ENCODE data around the gene SH3RF2.

Gene SH3RF2

DNA sequence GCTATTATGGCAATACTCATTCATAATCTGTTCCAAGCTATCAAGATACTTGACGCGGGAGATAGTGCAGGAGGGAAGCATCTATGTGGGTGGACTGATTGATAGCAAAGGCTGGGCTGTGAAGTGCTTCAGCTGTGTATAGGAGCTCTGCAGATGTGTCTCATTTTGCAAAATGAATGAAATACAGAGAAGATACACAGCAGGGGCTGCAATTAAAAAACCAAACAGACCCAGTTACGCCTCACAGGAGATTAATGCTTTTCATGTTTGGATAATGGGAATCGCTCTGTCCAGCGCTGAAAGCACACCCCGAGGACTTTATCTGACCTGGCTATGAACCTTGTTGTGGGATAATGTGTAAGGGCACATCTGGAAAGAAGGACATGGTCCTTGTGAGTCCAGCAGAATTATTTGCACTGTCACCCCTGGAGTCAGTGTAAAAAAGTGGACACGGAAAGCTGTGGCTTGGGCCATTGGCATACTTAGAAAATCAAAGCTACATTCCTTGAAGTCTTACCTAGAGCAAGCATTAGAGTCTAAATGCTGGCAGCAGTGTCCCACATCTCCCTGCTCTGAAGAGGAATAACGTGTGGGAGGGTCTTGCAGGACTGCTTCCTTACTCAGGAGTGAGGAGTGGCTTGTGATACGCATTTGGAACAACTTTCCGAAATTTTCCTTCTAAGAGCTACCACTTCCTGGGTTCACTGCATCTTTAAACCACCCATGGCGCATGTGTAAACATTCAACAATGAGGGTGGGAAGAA is 2.6 kb downstream of the SH3RF2 start:
- CTCF ChIA-PET, result interaction anchor here (0.6 to 1.3 kb wide), 5 partner anchors 31 to 79 kb away, joined by 3 to 4 read pairs (median 3); no protein-coding TSS in a partner anchor
- TF ChIP-seq, protein P1, sequence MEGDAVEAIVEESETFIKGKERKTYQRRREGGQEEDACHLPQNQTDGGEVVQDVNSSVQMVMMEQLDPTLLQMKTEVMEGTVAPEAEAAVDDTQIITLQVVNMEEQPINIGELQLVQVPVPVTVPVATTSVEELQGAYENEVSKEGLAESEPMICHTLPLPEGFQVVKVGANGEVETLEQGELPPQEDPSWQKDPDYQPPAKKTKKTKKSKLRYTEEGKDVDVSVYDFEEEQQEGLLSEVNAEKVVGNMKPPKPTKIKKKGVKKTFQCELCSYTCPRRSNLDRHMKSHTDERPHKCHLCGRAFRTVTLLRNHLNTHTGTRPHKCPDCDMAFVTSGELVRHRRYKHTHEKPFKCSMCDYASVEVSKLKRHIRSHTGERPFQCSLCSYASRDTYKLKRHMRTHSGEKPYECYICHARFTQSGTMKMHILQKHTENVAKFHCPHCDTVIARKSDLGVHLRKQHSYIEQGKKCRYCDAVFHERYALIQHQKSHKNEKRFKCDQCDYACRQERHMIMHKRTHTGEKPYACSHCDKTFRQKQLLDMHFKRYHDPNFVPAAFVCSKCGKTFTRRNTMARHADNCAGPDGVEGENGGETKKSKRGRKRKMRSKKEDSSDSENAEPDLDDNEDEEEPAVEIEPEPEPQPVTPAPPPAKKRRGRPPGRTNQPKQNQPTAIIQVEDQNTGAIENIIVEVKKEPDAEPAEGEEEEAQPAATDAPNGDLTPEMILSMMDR (conservative IDR thresholded peaks at IDR 0.05; ENCODE audit: low read depth), result no peak
- POLR2A ChIA-PET (ENCODE audit: low non-redundant PET), result interaction anchor here (0.7 kb wide), 1 partner anchor 37 kb away, joined by 3 read pairs; no protein-coding TSS in a partner anchor
- DNase-seq (ENCODE audit: low spot score), result no peak
- H3K27ac ChIP-seq, result no peak overlapping the region

DNA sequence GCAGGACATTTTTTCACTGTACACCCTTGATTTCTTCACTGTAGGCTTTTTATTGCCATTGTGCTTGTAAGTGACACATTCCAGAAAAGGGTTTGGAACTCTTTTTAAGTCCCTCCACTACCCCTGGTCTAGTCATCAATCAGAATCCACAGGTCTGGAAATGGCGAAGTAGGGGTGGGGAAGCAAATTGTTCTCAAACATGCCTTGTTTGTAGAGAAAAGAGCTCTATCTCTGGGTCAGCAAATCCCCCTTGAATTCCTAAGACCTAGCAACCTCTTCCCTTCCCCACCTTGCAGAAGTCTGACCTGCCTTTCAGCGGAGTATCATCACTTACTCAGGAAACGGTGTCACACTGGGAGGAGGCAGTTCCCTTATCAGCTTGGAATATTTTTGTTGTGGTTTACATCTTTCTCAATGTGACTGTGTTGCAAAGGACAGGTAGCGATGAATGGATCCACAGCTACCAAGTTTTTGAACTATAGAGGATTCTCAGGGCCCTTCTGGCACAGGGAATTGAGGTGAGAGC is 3.2 kb downstream of the SH3RF2 start:
- ChIA-PET CTCF (interaction anchor here (0.6 to 0.9 kb wide), 3 partner anchors 36 to 79 kb away, joined by 3 to 4 read pairs (median 3); no protein-coding TSS in a partner anchor), POLR2A (ENCODE audit: low non-redundant PET) (interaction anchor here (0.7 kb wide), 2 partner anchors 29 to 36 kb away, joined by 3 read pairs; no protein-coding TSS in a partner anchor)
- H3K27ac ChIP-seq, result peak overlapping the region; percentile 51
- no peak for DNase-seq (ENCODE audit: low spot score)
- TF ChIP-seq, protein P1 (conservative IDR thresholded peaks at IDR 0.05; ENCODE audit: low read depth), result no peak

DNA sequence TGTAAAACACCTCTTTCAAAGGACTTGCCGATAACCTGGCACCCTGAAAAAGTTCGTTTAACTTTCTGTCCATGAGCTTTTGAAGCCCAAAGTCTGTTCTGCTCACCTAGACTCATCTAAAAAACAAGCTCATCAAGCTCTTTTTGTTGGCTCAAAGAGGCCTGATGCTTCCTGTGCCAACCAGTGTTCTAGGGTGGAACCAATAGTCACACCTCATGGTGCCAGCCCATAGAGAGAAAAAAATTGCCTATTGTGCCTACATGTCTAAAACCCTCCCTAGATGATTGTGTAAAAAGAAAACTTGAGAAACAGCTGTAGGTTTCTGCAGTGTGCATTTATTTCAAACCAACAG is 4.7 kb downstream of the SH3RF2 start:
- DNase-seq (ENCODE audit: low spot score), result no peak
- no peak overlapping the region for H3K27ac ChIP-seq
- POLR2A ChIA-PET (ENCODE audit: low non-redundant PET), result no interaction called here
- TF ChIP-seq, protein P1 (conservative IDR thresholded peaks at IDR 0.05; ENCODE audit: low read depth), result no peak
- CTCF ChIA-PET, result interaction anchor here (0.5 to 1.5 kb wide), 2 partner anchors 40 to 54 kb away, joined by 4 to 9 read pairs; no protein-coding TSS in a partner anchor

DNA sequence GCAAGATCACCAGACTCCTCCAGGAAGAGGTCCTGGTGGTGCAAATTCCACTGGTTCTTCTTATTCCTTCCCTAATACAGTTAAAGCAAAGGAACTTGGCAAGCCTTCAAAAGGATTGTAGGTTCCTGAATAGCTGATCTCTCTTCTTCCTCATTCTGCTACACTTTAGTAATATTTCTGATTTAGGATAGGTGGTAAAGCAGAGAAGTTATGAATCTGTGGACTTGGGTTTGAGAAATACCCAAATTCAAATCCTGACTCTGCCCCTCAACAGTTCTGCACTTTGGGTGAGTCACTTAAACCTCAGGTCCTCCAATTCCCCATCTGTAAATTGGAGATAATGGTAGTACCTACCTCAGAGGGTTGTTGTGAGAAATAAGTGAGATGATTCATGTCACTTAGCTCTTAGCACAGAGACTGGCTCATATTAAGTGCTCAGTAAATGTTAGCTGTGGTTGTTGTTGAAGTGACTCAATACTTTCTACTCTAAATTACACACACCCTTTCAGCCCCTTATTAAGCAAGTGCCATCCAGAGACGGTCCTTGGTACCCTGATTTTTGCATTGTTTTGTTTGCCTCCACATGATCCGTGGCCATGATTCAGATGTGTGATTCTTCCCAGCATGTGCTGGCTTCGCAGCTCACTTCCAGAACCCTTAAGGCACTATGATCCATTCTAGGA is 5.2 kb downstream of the SH3RF2 start:
- DNase-seq (ENCODE audit: low spot score), result no peak
- POLR2A ChIA-PET (ENCODE audit: low non-redundant PET), result no interaction called here
- no peak overlapping the region for H3K27ac ChIP-seq
- CTCF ChIA-PET, result interaction anchor here (0.5 to 1.5 kb wide), 4 partner anchors 39 to 129 kb away, joined by 3 to 9 read pairs (median 6); no protein-coding TSS in a partner anchor
- TF ChIP-seq, protein P1 (conservative IDR thresholded peaks at IDR 0.05; ENCODE audit: low read depth), result no peak

DNA sequence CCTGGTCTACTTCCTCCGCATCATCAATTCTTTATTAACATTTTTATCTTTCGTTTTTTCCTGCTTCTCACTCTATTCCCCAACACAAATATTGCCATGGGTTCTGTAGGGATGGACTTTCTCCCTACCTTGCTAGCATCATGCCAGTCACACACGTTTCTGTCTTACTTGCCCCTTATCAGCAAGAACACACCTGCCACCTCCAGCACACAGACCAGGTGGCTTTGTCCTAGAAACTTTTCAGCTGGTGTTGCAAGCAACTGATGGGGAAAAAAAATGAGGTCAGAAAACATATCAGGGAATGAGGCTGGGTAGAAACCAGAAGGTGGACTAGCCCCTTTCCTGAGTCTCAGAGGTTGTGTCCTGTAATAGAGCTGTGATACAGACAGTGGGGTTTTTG is 5.8 kb downstream of the SH3RF2 start:
- no peak for DNase-seq (ENCODE audit: low spot score)
- POLR2A ChIA-PET (ENCODE audit: low non-redundant PET), result no interaction called here
- H3K27ac ChIP-seq, result no peak overlapping the region
- TF ChIP-seq, protein P1 (conservative IDR thresholded peaks at IDR 0.05; ENCODE audit: low read depth), result no peak
- CTCF ChIA-PET, result interaction anchor here (0.6 kb wide), 2 partner anchors 57 to 129 kb away, joined by 3 to 7 read pairs; no protein-coding TSS in a partner anchor

DNA sequence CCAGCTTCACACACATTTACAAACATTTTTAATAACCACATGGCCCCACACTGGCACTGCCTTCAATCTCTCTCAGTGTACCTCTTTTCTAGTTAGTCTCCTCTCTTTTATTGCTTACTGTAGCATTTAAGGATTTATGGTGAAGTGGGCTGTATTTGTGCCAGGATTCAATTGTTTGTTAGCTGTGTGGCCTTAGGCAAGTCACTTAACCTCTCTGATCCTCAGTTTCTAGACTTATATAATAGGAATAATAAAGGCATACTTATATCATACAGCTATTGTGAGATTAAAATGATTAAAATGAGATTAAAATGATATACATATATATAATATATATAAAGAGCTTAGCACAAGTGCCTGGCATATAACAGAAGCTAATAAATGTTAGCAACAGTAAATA is 6.4 kb downstream of the SH3RF2 start:
- POLR2A ChIA-PET (ENCODE audit: low non-redundant PET), result no interaction called here
- TF ChIP-seq, protein P1 (conservative IDR thresholded peaks at IDR 0.05; ENCODE audit: low read depth), result no peak
- CTCF ChIA-PET, result no interaction called here
- no peak overlapping the region for H3K27ac ChIP-seq
- DNase-seq (ENCODE audit: low spot score), result no peak

Data from RWPE1 (cell line).